Measurements from ENCODE around the gene SIK3. TPM values are rescaled to one million over a fixed set of nuclear protein-coding genes. Genes with fewer than 3 reads are reported as not detected.

SIK3 gene
- total RNA-seq, 1 experiment from 2014 or later = 14.5 TPM

DNA sequence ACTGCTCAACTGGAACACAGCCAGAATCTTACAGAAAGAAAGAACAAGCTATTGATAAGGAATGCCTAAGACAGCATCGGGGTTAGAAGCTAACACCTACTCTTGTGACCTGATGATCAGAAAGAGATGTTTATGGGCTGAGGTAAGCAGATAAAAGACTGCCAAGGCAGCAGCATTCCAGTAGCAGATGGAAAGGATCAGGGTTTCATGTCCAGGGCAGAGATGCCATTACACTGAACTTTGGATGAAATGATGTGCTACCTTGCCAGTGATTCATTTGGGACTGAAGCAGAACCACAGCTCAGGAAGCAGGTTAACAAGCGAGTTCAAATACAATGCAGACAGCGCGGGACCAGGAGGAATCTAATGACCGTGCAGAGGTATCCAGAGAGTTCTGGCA lies 233.7 kb downstream of the SIK3 start:
- no TSS peak for BruUV-seq (replicated peaks)
- intact Hi-C loops (cut with micrococcal nuclease) = no loop called here
- TF ChIP-seq EZH2 (IDR thresholded peaks at IDR 0.05; ENCODE audit: low read length, unreplicated experiment) (no peak), EZH2phosphoT487 (IDR thresholded peaks at IDR 0.05; ENCODE audit: borderline replicate concordance, low read length) (no peak)
- TF ChIP-seq, protein P1, sequence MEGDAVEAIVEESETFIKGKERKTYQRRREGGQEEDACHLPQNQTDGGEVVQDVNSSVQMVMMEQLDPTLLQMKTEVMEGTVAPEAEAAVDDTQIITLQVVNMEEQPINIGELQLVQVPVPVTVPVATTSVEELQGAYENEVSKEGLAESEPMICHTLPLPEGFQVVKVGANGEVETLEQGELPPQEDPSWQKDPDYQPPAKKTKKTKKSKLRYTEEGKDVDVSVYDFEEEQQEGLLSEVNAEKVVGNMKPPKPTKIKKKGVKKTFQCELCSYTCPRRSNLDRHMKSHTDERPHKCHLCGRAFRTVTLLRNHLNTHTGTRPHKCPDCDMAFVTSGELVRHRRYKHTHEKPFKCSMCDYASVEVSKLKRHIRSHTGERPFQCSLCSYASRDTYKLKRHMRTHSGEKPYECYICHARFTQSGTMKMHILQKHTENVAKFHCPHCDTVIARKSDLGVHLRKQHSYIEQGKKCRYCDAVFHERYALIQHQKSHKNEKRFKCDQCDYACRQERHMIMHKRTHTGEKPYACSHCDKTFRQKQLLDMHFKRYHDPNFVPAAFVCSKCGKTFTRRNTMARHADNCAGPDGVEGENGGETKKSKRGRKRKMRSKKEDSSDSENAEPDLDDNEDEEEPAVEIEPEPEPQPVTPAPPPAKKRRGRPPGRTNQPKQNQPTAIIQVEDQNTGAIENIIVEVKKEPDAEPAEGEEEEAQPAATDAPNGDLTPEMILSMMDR (conservative IDR thresholded peaks at IDR 0.05; ENCODE audit: low read depth, low read length) = no peak

GRCh38 chr11:116862951-116863350 lies 235.3 kb downstream of the SIK3 start:
- ATAC-seq (no peak), DNase-seq (no peak)
- intact Hi-C loops (cut with micrococcal nuclease) = no loop called here
- Histone ChIP-seq H3K9ac (ENCODE audit: low read length) (no peak overlapping the region), H4K20me1 (ENCODE audit: low read length) (no peaks in the 10 kb centered on the region), H3K36me3 (ENCODE audit: low read depth, low read length) (peaks cover 33% of the 10 kb centered on the region), H3K9me3 (ENCODE audit: low read length) (no peaks in the 10 kb centered on the region), H3K4me1 (ENCODE audit: insufficient read depth, low read length) (peaks cover 16% of the 10 kb centered on the region), H3K27ac (ENCODE audit: low read length) (no peak overlapping the region), H3K4me3 (ENCODE audit: low read length) (no peak overlapping the region), H2AFZ (ENCODE audit: low read length) (no peak overlapping the region), H3K4me2 (ENCODE audit: low read length) (no peak overlapping the region), H3K79me2 (ENCODE audit: low read length) (no peaks in the 10 kb centered on the region), H3K27me3 (ENCODE audit: low read length) (no peaks in the 10 kb centered on the region), H3F3A (ENCODE audit: low read length, unreplicated experiment) (no peaks in the 10 kb centered on the region), H3K9me2 (replicated peaks; ENCODE audit: low read length) (no peaks in the 10 kb centered on the region)
- no peak for TF ChIP-seq EZH2phosphoT487 (IDR thresholded peaks at IDR 0.05; ENCODE audit: borderline replicate concordance, low read length)
- TF ChIP-seq, protein P1 (conservative IDR thresholded peaks at IDR 0.05; ENCODE audit: low read depth, low read length) = no peak
- no peak for TF ChIP-seq EZH2 (IDR thresholded peaks at IDR 0.05; ENCODE audit: low read length, unreplicated experiment)
- ChIA-PET CTCF (no interaction called here), POLR2A (ENCODE audit: unreplicated experiment) (no interaction called here)
- BruUV-seq (replicated peaks) = no TSS peak

More for the DNA sequence above, 233.7 kb downstream of the SIK3 start:
- Histone ChIP-seq H3K9me2 (replicated peaks; ENCODE audit: low read length) (no peaks in the 10 kb centered on the region), H4K20me1 (ENCODE audit: low read length) (no peaks in the 10 kb centered on the region), H3F3A (ENCODE audit: low read length, unreplicated experiment) (no peaks in the 10 kb centered on the region), H3K4me1 (ENCODE audit: insufficient read depth, low read length) (peaks cover 16% of the 10 kb centered on the region), H3K4me2 (ENCODE audit: low read length) (no peak overlapping the region), H3K9me3 (ENCODE audit: low read length) (no peaks in the 10 kb centered on the region), H3K36me3 (ENCODE audit: low read depth, low read length) (peaks cover 26% of the 10 kb centered on the region), H3K9ac (ENCODE audit: low read length) (no peak overlapping the region), H3K4me3 (ENCODE audit: low read length) (no peak overlapping the region), H2AFZ (ENCODE audit: low read length) (no peak overlapping the region), H3K27me3 (ENCODE audit: low read length) (no peaks in the 10 kb centered on the region), H3K27ac (ENCODE audit: low read length) (no peak overlapping the region), H3K79me2 (ENCODE audit: low read length) (no peaks in the 10 kb centered on the region)
- ChIA-PET POLR2A (ENCODE audit: unreplicated experiment) (no interaction called here), CTCF (no interaction called here)
- DNase-seq = no peak
- ATAC-seq = no peak

DNA sequence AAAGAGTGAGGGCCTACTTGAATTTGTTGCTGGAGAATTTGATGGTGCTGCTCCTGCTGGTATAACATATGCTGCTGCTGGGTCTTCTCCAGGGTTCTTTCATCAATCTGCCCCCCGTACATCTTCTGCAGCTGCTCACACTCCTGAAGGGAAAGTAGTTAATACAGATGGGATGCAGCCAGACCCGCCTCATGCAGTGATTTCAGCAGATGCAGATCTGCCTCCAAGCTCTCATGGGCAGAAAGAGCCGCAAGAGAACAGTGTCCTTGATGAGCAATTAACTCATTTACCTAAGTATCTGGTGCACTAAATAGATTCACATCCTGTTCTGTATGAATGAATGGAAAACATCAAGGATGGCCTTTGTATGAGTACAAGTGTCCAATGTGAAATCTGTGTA lies 236.0 kb downstream of the SIK3 start:
- ATAC-seq (no peak), DNase-seq (no peak)
- Histone ChIP-seq H3K27me3 (ENCODE audit: low read length) (no peaks in the 10 kb centered on the region), H3K27ac (ENCODE audit: low read length) (peak overlapping the region; percentile 73), H3K4me3 (ENCODE audit: low read length) (no peak overlapping the region), H3K36me3 (ENCODE audit: low read depth, low read length) (peaks cover 32% of the 10 kb centered on the region), H3K9me2 (replicated peaks; ENCODE audit: low read length) (no peaks in the 10 kb centered on the region), H4K20me1 (ENCODE audit: low read length) (no peaks in the 10 kb centered on the region), H3K9ac (ENCODE audit: low read length) (no peak overlapping the region; the same call in 1 of the 2 replicates), H3K4me1 (ENCODE audit: insufficient read depth, low read length) (peaks cover 16% of the 10 kb centered on the region), H2AFZ (ENCODE audit: low read length) (no peak overlapping the region), H3F3A (ENCODE audit: low read length, unreplicated experiment) (no peaks in the 10 kb centered on the region), H3K79me2 (ENCODE audit: low read length) (no peaks in the 10 kb centered on the region), H3K9me3 (ENCODE audit: low read length) (no peaks in the 10 kb centered on the region), H3K4me2 (ENCODE audit: low read length) (no peak overlapping the region)
- intact Hi-C loops (cut with micrococcal nuclease) = no loop called here
- POLR2A ChIA-PET (ENCODE audit: unreplicated experiment) = no interaction called here
- BruUV-seq (replicated peaks) = no TSS peak
- CTCF ChIA-PET = no interaction called here
- TF ChIP-seq EZH2phosphoT487 (IDR thresholded peaks at IDR 0.05; ENCODE audit: borderline replicate concordance, low read length) = no peak
- TF ChIP-seq, protein P1 (conservative IDR thresholded peaks at IDR 0.05; ENCODE audit: low read depth, low read length) = no peak
- TF ChIP-seq EZH2 (IDR thresholded peaks at IDR 0.05; ENCODE audit: low read length, unreplicated experiment) = no peak
